NCI-H524 treated with DMSO at 0.1 percent for 48 hours (cell line): ENCODE results near the gene DNM1L.
"Not testable (repeated sequence)": the region's sequence is repeated elsewhere in the genome, so short reads cannot be mapped to it uniquely, and the experiment has no call there.

Experiments
- DNase-seq: peaks from one replicate; lab custom pipeline; 2025; lab: John Stamatoyannopoulos, UW

Gene DNM1L

GRCh38 chr12:32697445-32697844, 18.3 kb downstream of the DNM1L start:
- DNase-seq, result no peak

DNA sequence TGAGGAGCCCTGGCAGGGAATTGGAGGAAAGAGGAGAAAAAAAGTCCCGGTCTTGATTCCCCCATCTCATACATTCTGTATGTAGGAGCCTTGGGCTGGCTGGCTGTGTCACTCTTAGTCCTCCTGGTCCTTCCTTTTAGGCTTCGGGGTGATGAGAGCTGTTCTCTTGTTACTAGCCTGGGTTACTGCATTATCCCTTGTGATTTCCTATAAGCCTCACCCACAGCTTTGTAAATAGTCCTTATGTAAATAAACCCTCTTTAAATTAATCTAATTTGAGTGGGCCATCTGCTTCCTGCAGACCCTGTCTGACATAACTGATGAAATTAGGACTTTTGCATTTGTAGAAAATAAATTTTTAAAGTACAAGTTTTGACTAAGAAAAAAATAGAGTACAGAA, 19.2 kb downstream of the DNM1L start:
- DNase-seq, result peak; percentile 91

DNA sequence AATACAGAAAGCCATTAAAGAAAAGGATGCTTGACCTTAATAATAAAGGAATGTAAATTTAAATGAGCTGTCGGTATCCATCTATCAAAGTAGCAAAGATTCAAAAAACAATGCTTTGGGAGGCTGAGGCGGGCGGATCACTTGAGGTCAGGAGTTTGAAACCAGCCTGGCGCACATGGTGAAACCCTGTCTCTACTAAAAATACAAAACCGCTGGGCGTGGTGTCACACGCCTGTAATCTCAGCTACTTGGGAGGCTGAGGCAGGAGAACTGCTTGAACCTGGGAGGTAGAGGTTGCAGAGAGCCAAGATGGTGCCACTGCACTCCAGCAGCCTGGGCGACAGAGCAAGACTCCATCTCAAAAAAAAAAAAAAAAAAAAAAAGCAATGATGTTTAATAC, 20.3 kb downstream of the DNM1L start:
- DNase-seq, result not testable (repeated sequence)

DNA sequence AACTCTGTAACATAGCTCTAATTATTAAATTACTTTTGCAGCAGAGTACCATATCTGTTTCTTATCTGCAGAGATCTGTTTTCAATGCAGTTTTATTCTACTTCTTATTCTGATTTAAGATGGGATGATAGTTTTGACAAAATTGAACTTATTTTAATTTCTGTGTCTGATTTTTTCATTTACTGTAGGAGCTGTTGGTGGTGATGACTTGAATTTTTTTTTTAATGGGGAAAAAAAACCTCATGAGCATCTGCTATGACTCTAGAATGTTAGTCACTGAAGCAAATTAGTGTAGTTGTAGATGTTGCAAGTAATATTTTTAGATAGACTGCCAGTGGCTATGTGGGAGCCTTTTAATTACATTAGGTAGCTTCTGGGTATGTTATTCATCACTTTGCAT, 23.4 kb downstream of the DNM1L start:
- no peak for DNase-seq

- DNase-seq, result no peak
Observed at GRCh38 chr12:32702946-32703345, 23.8 kb downstream of the DNM1L start.

DNA sequence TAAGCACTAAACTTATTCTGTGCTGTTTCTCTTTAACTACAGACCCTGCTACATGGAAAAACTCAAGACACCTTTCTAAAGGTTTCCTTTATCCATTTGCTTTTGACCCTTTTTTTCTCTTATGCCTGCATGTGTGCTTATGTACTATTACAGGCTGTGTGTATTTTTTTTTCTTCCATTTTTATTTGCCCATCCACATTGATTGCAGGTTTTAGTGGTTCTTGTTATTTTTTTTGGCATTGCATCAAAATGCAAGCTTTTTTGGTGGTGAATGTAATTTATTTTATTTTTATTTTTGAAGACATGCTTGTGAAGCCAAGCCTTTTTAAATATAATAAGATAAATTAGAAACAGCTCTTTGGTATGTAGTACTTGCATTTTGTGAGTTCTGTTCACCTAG, 26.7 kb downstream of the DNM1L start:
- DNase-seq, result no peak

- DNase-seq, result no peak
Observed at GRCh38 chr12:32706335-32707024, 27.4 kb downstream of the DNM1L start.

DNA sequence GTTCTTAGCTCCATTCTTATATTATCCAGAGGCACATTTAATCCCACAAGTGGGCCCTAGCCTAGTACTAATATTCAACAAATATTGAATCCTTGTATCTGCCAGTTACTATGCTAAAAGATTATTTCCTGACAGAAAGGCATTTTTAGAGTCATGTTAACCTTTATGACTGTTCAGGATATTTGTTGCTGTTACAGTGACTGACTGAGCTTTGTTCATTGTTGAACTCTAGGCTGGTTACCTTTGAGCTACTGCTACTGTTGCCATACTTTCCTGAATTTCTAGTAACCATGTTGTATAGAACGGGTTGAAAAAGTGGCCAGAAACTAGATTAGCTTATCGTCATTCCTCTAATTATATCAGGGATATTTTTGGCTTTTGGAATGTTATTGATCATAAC, 29.8 kb downstream of the DNM1L start:
- DNase-seq, result no peak

- DNase-seq, result no peak
Observed at GRCh38 chr12:32714772-32715171, 35.7 kb downstream of the DNM1L start.

- DNase-seq, result no peak
Observed at GRCh38 chr12:32718926-32719325, 39.8 kb downstream of the DNM1L start.

GRCh38 chr12:32725308-32725707, 46.2 kb downstream of the DNM1L start:
- DNase-seq, result not testable (repeated sequence)

DNA sequence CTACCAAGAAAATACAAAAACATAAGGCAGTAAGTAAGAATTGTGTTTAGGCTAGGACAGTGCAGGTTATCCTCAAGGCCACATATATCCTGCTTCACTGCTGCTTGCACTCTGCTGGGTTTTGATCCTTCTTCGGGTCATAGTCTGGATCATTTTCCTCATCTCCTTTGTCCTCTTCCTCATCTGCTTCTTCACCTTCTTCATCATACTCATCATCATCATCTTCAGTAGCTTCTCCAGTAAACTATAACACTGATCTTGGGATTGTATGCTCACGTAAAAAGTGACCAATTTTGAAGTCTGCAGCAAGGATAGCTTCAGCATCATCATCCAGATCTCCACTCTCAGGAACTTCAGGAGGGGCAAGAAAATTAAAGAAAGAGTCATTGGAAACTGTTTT, 47.2 kb downstream of the DNM1L start:
- no peak for DNase-seq

DNA sequence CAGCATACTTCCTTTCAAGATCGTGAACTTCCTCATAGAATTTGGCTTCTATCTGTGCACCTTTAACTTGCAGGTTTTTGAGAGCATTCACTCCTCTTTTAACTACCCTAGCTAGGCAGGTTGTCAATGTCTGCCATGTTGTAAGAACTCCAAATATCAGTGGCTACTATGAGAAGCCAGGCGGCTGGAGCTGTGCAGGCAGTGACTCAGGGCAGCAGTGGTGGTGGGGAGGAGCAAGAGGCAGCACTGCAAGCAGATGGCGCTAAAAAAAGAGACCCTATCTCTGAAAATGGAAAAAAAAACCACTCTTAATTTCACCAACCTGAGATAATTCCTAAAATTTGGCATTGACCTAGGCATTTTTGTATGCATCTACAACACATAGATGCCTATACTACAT, 48.1 kb downstream of the DNM1L start:
- no peak for DNase-seq

GRCh38 chr12:32734952-32735351, 55.9 kb downstream of the DNM1L start:
- no peak for DNase-seq

DNA sequence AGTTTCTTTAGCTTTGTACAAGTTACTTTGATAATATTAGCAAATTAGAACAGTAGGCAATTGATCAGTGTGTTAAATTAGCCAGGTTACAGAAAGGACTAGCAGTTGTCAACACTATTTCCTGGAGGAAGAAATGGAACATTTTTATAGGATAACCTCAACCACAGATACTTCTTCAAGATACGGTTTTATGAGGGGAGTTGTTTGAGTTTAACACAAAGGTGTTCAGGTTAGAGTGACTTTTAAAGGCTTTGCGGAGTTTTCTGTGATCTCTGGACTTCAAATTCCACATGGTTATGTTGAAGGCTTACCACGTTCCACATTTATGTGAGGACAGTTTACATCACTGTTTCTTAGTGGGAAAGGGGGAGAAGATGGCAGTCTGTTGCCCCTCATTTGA, 57.3 kb downstream of the DNM1L start:
- DNase-seq, result no peak

GRCh38 chr12:32737715-32738114, 58.6 kb downstream of the DNM1L start:
- no peak for DNase-seq

DNA sequence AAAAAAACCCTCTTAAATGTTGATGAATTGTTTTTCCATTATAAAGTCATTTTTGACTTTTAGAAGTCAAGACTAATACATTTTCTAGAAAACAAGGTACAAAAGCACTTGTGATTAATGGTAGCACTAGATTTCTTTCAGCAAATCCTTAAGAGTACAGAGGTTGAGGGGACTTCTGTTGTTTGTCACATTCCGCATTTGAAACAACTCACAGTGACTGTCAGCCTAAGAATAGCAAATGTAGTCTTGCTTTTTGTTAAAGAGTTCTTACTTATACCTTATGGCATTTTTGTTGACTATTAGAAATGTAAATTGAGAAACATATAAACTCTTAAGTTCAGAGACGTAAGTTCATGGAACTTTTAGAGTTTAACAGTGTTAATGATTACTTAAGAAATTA, 60.2 kb downstream of the DNM1L start:
- no peak for DNase-seq

DNA sequence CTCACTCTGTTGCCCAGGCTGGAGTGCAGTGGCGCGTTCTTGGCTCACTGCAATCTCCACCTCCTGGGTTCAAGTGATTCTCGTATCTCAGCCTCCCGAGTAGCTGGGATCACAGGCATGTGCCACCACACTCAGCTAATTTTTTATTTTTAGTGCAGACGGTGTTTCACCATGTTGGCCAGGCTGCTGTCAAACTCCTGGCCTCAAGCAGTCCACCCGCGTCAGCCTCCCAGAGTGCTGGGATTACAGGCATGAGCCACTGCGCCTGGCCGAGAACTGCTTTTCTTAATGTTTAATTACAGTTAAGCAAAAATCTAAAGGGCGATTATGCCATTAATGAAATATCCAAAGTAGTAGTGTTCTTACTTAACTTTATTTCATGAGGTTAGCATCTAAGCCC, 63.0 kb downstream of the DNM1L start:
- DNase-seq, result no peak

- no peak for DNase-seq
Observed at GRCh38 chr12:32743264-32743663, 64.2 kb downstream of the DNM1L start.

GRCh38 chr12:32753605-32754004, 74.5 kb downstream of the DNM1L start:
- DNase-seq, result no peak

DNA sequence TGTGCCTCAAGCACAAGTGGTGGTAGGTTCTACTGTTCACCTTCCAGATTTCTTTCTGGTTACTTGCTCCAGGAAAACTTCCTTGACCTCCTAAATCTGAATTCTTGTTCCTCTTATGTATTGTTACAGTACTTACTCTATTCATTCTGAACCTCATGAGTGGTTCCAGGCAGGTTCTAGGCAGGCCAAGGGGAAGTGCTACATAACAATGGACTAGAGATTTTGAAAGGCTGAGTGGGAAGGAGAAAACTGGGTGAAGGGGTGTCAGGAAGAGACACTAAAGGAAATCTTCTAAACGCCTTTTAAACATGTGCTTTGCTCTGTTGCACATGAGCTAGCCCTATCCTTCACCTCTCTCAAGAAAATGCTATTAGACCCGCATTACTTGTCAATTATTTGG, 75.0 kb downstream of the DNM1L start:
- no peak for DNase-seq

- DNase-seq, result no peak
Observed at GRCh38 chr12:32755051-32755653, 76.1 kb downstream of the DNM1L start.

GRCh38 chr12:32755654-32756475, 76.8 kb downstream of the DNM1L start, which contains the start of gene YARS2:
TSS of gene YARS2 (minus strand) at chr12:32755897. CDS start at chr12:32755874, 23 bp downstream.
- DNase-seq, result peak; percentile 82
